HUES6 (cell line): ENCODE data around the gene MLX.

Experiments
- H3K27ac ChIP-seq: 2 replicates; pipeline ENCODE4 v1.7.0; 2013; ENCODE audit warnings: low read depth, mild to moderate bottlenecking, low read length, inconsistent platforms
- H3K27me3 ChIP-seq: 2 replicates; pipeline ENCODE4 v1.6.1; 2013; ENCODE audit warnings: low read length; ENCODE audit not compliant: control insufficient read depth, insufficient read depth
- H3K36me3 ChIP-seq: 2 replicates; pipeline ENCODE4 v1.6.1; 2013; ENCODE audit warnings: low read length; ENCODE audit not compliant: control insufficient read depth, insufficient read depth
- H3K4me1 ChIP-seq: 2 replicates; pipeline ENCODE4 v1.6.1; 2013; ENCODE audit warnings: low read length; ENCODE audit not compliant: control insufficient read depth, insufficient read depth
- H3K4me3 ChIP-seq: 2 replicates; pipeline ENCODE4 v1.5.1; 2013; ENCODE audit warnings: low read depth, low read length
- H3K9ac ChIP-seq: one replicate; pipeline ENCODE4 v1.6.1; 2013; ENCODE audit warnings: mild to moderate bottlenecking, low read length
- H3K9me3 ChIP-seq: 2 replicates; pipeline ENCODE4 v1.6.1; 2013; ENCODE audit warnings: low read depth, low read length; ENCODE audit not compliant: control insufficient read depth, insufficient read depth

The MLX gene

DNA sequence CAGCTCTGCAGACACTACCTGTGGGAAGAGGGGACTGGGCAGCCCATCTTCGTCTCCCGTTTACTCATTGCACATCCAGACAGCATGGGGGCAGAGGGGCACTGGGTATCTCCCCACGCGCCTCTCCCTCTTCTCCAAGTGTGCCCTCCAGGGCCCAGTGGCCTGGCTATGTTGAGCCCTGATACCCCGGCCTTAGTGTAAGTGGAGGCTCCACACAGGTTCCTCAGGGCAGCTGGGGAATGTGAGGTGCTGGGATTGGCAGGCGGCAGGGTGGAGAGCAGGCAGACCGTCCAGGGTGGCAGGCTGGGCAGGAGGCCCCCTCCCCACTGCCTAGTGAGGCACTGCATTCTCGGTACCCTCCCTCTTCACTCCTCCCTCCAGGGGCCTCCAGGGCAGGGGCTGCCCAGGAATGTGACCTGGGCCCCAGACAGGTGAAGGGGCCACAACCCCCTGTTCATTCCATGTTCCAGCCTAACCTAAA lies 44.1 kb upstream of the MLX start:
- Histone ChIP-seq H3K4me1 (peaks cover 32% of the 10 kb centered on the region), H3K9me3 (no peaks in the 10 kb centered on the region), H3K27ac (no peak overlapping the region), H3K27me3 (no peaks in the 10 kb centered on the region), H3K4me3 (no peak overlapping the region), H3K9ac (no peak overlapping the region), H3K36me3 (peaks cover 14% of the 10 kb centered on the region)

GRCh38 chr17:42525221-42525620 lies 41.7 kb upstream of the MLX start:
- no peak overlapping the region for H3K27ac ChIP-seq
- H3K4me3 ChIP-seq, result no peak overlapping the region

GRCh38 chr17:42526031-42526444 lies 40.9 kb upstream of the MLX start:
- no peak overlapping the region for H3K9ac ChIP-seq
- peaks cover 9% of the 10 kb centered on the region for H3K36me3 ChIP-seq
- H3K9me3 ChIP-seq, result no peaks in the 10 kb centered on the region
- no peak overlapping the region for H3K27ac ChIP-seq
- peaks cover 4% of the 10 kb centered on the region; the same call in 1 of the 2 replicates for H3K4me1 ChIP-seq
- 0 out of 2 replicates have a peak, but pooled peaks cover 2% of the 10 kb centered on the region for H3K27me3 ChIP-seq
- no peak overlapping the region for H3K4me3 ChIP-seq

More at GRCh38 chr17:42525221-42525620, 41.7 kb upstream of the MLX start:
- Histone ChIP-seq H3K9me3 (no peaks in the 10 kb centered on the region), H3K4me1 (peaks cover 9% of the 10 kb centered on the region), H3K27me3 (no peaks in the 10 kb centered on the region), H3K36me3 (peaks cover 10% of the 10 kb centered on the region), H3K9ac (no peak overlapping the region)

- H3K36me3 ChIP-seq, result no peaks in the 10 kb centered on the region
- H3K4me1 ChIP-seq, result peaks cover 5% of the 10 kb centered on the region; the same call in 1 of the 2 replicates
- peaks cover 11% of the 10 kb centered on the region for H3K27me3 ChIP-seq
- no peak overlapping the region for H3K9ac ChIP-seq
- H3K27ac ChIP-seq, result no peak overlapping the region
- H3K9me3 ChIP-seq, result no peaks in the 10 kb centered on the region
- no peak overlapping the region for H3K4me3 ChIP-seq
Observed at GRCh38 chr17:42527932-42528331, 39.0 kb upstream of the MLX start.

- H3K27ac ChIP-seq, result no peak overlapping the region
Observed at GRCh38 chr17:42529061-42529460, 37.8 kb upstream of the MLX start.

DNA sequence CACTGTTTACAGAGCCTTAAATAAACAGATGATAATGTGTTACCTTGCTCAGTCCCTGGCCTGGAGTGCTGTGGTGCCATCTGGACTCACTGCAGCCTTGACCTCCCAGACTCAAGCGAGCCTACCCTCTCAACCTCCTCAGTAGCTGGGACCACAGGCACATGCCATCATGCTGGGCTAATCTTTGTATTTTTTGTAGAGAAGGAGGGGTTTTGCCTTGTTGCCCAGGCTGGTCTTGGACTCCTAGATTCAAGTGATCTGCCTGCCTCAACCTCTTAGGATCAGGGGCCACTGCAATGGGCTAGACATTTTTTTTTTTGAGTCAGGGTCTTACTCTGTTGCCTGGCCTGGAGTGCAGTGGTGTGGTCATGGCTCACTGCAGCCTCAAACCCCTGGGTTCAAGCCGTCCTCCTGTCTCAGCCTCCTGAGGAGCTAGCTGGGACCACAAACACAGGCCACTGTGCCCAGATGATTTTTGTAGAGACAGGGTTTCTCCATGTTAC lies 35.9 kb upstream of the MLX start:
- no peak overlapping the region for H3K27ac ChIP-seq
- no peaks in the 10 kb centered on the region for H3K9me3 ChIP-seq
- peaks cover 15% of the 10 kb centered on the region for H3K4me1 ChIP-seq
- no peak overlapping the region for H3K9ac ChIP-seq
- no peaks in the 10 kb centered on the region for H3K36me3 ChIP-seq
- peaks cover 11% of the 10 kb centered on the region for H3K27me3 ChIP-seq
- H3K4me3 ChIP-seq, result no peak overlapping the region

More at GRCh38 chr17:42529061-42529460, 37.8 kb upstream of the MLX start:
- H3K4me3 ChIP-seq, result no peak overlapping the region
- H3K4me1 ChIP-seq, result peaks cover 5% of the 10 kb centered on the region; the same call in 1 of the 2 replicates
- H3K9ac ChIP-seq, result no peak overlapping the region
- H3K9me3 ChIP-seq, result no peaks in the 10 kb centered on the region
- H3K36me3 ChIP-seq, result no peaks in the 10 kb centered on the region
- H3K27me3 ChIP-seq, result peaks cover 11% of the 10 kb centered on the region

- peak overlapping the region; percentile 57 for H3K4me3 ChIP-seq
- H3K27ac ChIP-seq, result no peak overlapping the region
- H3K36me3 ChIP-seq, result no peaks in the 10 kb centered on the region
- H3K9me3 ChIP-seq, result no peaks in the 10 kb centered on the region
- H3K9ac ChIP-seq, result peak overlapping the region; percentile 47
- peaks cover 16% of the 10 kb centered on the region for H3K4me1 ChIP-seq
- peaks cover 11% of the 10 kb centered on the region for H3K27me3 ChIP-seq
Observed at GRCh38 chr17:42531455-42532354, 35.2 kb upstream of the MLX start.

- Histone ChIP-seq H3K4me3 (peak overlapping the region; percentile 74), H3K9ac (peak overlapping the region; percentile 88), H3K27ac (peak overlapping the region; percentile 5; the same call in 1 of the 2 replicates), H3K36me3 (peaks cover 13% of the 10 kb centered on the region), H3K4me1 (peaks cover 24% of the 10 kb centered on the region), H3K27me3 (peaks cover 11% of the 10 kb centered on the region), H3K9me3 (no peaks in the 10 kb centered on the region)
Observed at GRCh38 chr17:42535155-42536047, 31.5 kb upstream of the MLX start.

DNA sequence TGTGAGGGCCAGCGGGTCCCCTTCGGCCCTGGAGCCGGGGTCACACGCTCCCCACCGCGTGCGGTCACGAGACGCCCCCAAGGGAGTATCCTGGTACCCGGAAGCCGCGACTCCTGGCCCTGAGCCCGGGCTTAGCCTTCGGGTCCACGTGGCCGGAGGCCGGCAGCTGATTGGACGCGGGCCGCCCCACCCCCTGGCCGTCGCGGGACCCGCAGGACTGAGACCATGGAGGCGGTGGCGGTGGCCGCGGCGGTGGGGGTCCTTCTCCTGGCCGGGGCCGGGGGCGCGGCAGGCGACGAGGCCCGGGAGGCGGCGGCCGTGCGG lies 30.9 kb upstream of the MLX start, which contains the start of gene NAGLU:
Gene NAGLU (plus strand): TSS at position 194 of the 324 bp plus-strand sequence. CDS start 32 bp downstream, at position 226.
- Histone ChIP-seq H3K9ac (peak within 1 kb of the TSS; percentile 88), H3K4me1 (peaks cover 22% of the 10 kb centered on the region), H3K27ac (peak within 1 kb of the TSS; percentile 19; the same call in 1 of the 2 replicates)

GRCh38 chr17:42536372-42537155 lies 30.3 kb upstream of the MLX start:
- H3K9ac ChIP-seq, result peak overlapping the region; percentile 88
- peaks cover 3% of the 10 kb centered on the region for H3K27me3 ChIP-seq
- no peaks in the 10 kb centered on the region for H3K9me3 ChIP-seq
- H3K27ac ChIP-seq, result peak overlapping the region; percentile 19; the same call in 1 of the 2 replicates
- H3K4me3 ChIP-seq, result peak overlapping the region; percentile 74
- peaks cover 25% of the 10 kb centered on the region for H3K4me1 ChIP-seq
- peaks cover 23% of the 10 kb centered on the region for H3K36me3 ChIP-seq

More for the DNA sequence above, 30.9 kb upstream of the MLX start, which contains the start of gene NAGLU:
- H3K36me3 ChIP-seq, result peaks cover 18% of the 10 kb centered on the region
- H3K27me3 ChIP-seq, result peaks cover 9% of the 10 kb centered on the region
- peak within 1 kb of the TSS; percentile 74 for H3K4me3 ChIP-seq
- no peaks in the 10 kb centered on the region for H3K9me3 ChIP-seq
